Activated T-cell treated with anti-CD3 and anti-CD28 coated beads, Interleukin-2, amount 50 U/mL, for 4 hours (primary cell): ENCODE measurements around the gene CALR3. TPM values are rescaled to one million over a fixed set of nuclear protein-coding genes. Genes with fewer than 3 reads are reported as not detected.
"Not testable (repeated sequence)": the region's sequence is repeated elsewhere in the genome, so short reads cannot be mapped to it uniquely, and the experiment has no call there.

Source experiments
- ATAC-seq, 2 donors: fragments of 200-7000 bp; cut with Tn5 transposase; one replicate each; pipeline ENCODE4 v1.10.0; 2021
- DNase-seq: peaks from one replicate; pipeline ENCODE4 v3.0.0-alpha.2; 2020
- H3K27me3 Mint-ChIP-seq: one replicate; pipeline ENCODE4 v1.8.0; 2021; ENCODE audit warnings: low read depth, mixed read lengths
- H3K36me3 Mint-ChIP-seq: one replicate; pipeline ENCODE4 v1.8.0; 2022; ENCODE audit warnings: mixed read lengths; ENCODE audit not compliant: insufficient read depth
- H3K4me1 Mint-ChIP-seq: one replicate; pipeline ENCODE4 v1.8.0; 2021; ENCODE audit warnings: low read depth, mixed read lengths
- H3K4me3 Mint-ChIP-seq: one replicate; pipeline ENCODE4 v1.8.0; 2021; ENCODE audit warnings: mild to moderate bottlenecking, moderate library complexity, mixed read lengths
- H3K9me3 Mint-ChIP-seq: one replicate; pipeline ENCODE4 v1.8.0; 2021; ENCODE audit warnings: mixed read lengths
- total RNA-seq, 3 donors: library from RNA; stranded (reverse); gene quantifications; one replicate each; pipeline ENCODE4 v1.2.1, GENCODE V29; 2021

Gene CALR3
- total RNA-seq, 3 donors from 2014 or later, result not detected

GRCh38 chr19:16462757-16463250 is 33.2 kb downstream of the CALR3 start:
- ATAC-seq, result no peak
- Mint-ChIP-seq H3K27me3 (no peaks in the 10 kb centered on the region), H3K4me1 (peaks cover 46% of the 10 kb centered on the region)

GRCh38 chr19:16461630-16462051 is 34.3 kb downstream of the CALR3 start:
- peaks cover 5% of the 10 kb centered on the region for H3K36me3 Mint-ChIP-seq
- no peak for ATAC-seq
- no peak overlapping the region for H3K4me3 Mint-ChIP-seq
- peaks cover 52% of the 10 kb centered on the region for H3K4me1 Mint-ChIP-seq
- no peak for DNase-seq
- H3K9me3 Mint-ChIP-seq, result no peaks in the 10 kb centered on the region
- no peaks in the 10 kb centered on the region for H3K27me3 Mint-ChIP-seq

More at GRCh38 chr19:16462757-16463250, 33.2 kb downstream of the CALR3 start:
- DNase-seq, result no peak
- no peaks in the 10 kb centered on the region for H3K9me3 Mint-ChIP-seq
- H3K36me3 Mint-ChIP-seq, result peaks cover 5% of the 10 kb centered on the region
- H3K4me3 Mint-ChIP-seq, result no peak overlapping the region

- DNase-seq, result no peak
- ATAC-seq, result no peak
- Mint-ChIP-seq H3K27me3 (no peaks in the 10 kb centered on the region), H3K4me3 (no peak overlapping the region), H3K9me3 (no peaks in the 10 kb centered on the region), H3K4me1 (peaks cover 59% of the 10 kb centered on the region), H3K36me3 (peaks cover 2% of the 10 kb centered on the region)
These were observed 35.5 kb downstream of the CALR3 start for GRCh38 chr19:16460454-16460853.

- H3K4me1 Mint-ChIP-seq, result peaks cover 58% of the 10 kb centered on the region
- ATAC-seq (no peak), DNase-seq (no peak)
- H3K36me3 Mint-ChIP-seq, result peaks cover 2% of the 10 kb centered on the region
- no peaks in the 10 kb centered on the region for H3K27me3 Mint-ChIP-seq
- no peak overlapping the region for H3K4me3 Mint-ChIP-seq
- H3K9me3 Mint-ChIP-seq, result no peaks in the 10 kb centered on the region
These were observed 36.3 kb downstream of the CALR3 start for GRCh38 chr19:16459680-16460079.

- H3K36me3 Mint-ChIP-seq, result peaks cover 5% of the 10 kb centered on the region
- ATAC-seq, result no peak
- H3K4me3 Mint-ChIP-seq, result no peak overlapping the region
- no peaks in the 10 kb centered on the region for H3K9me3 Mint-ChIP-seq
- no peaks in the 10 kb centered on the region for H3K27me3 Mint-ChIP-seq
- DNase-seq, result no peak
- H3K4me1 Mint-ChIP-seq, result peaks cover 57% of the 10 kb centered on the region
These were observed 37.3 kb downstream of the CALR3 start for GRCh38 chr19:16458391-16459341.

- no peaks in the 10 kb centered on the region for H3K9me3 Mint-ChIP-seq
- no peak for DNase-seq
- no peak overlapping the region for H3K4me3 Mint-ChIP-seq
- no peaks in the 10 kb centered on the region for H3K27me3 Mint-ChIP-seq
- no peak for ATAC-seq
- peaks cover 5% of the 10 kb centered on the region for H3K36me3 Mint-ChIP-seq
- H3K4me1 Mint-ChIP-seq, result peaks cover 50% of the 10 kb centered on the region
These were observed 38.0 kb downstream of the CALR3 start for GRCh38 chr19:16457954-16458331.

GRCh38 chr19:16457195-16457953 is 38.6 kb downstream of the CALR3 start:
- no peaks in the 10 kb centered on the region for H3K27me3 Mint-ChIP-seq
- peak; percentile 12 for DNase-seq
- H3K4me3 Mint-ChIP-seq, result peak overlapping the region; percentile 43
- no peaks in the 10 kb centered on the region for H3K9me3 Mint-ChIP-seq
- ATAC-seq, result peak; percentile 55
- peaks cover 5% of the 10 kb centered on the region for H3K36me3 Mint-ChIP-seq
- H3K4me1 Mint-ChIP-seq, result peaks cover 48% of the 10 kb centered on the region

- Mint-ChIP-seq H3K4me3 (peak overlapping the region; percentile 43), H3K4me1 (peaks cover 48% of the 10 kb centered on the region), H3K36me3 (peaks cover 5% of the 10 kb centered on the region), H3K27me3 (no peaks in the 10 kb centered on the region), H3K9me3 (no peaks in the 10 kb centered on the region)
- no peak for DNase-seq
- peak in 1 of 2 donors; percentile 12 for ATAC-seq
These were observed 39.2 kb downstream of the CALR3 start for GRCh38 chr19:16456652-16457194.

GRCh38 chr19:16455489-16455888 is 40.5 kb downstream of the CALR3 start:
- no peak for ATAC-seq
- no peaks in the 10 kb centered on the region for H3K27me3 Mint-ChIP-seq
- H3K4me1 Mint-ChIP-seq, result peaks cover 51% of the 10 kb centered on the region
- peaks cover 5% of the 10 kb centered on the region for H3K36me3 Mint-ChIP-seq
- no peaks in the 10 kb centered on the region for H3K9me3 Mint-ChIP-seq
- DNase-seq, result no peak
- H3K4me3 Mint-ChIP-seq, result no peak overlapping the region

- DNase-seq, result no peak
- peaks cover 10% of the 10 kb centered on the region for H3K36me3 Mint-ChIP-seq
- no peak overlapping the region for H3K4me3 Mint-ChIP-seq
- H3K27me3 Mint-ChIP-seq, result no peaks in the 10 kb centered on the region
- ATAC-seq, result no peak
- H3K9me3 Mint-ChIP-seq, result peaks cover 4% of the 10 kb centered on the region
- H3K4me1 Mint-ChIP-seq, result peaks cover 51% of the 10 kb centered on the region
These were observed 41.5 kb downstream of the CALR3 start for GRCh38 chr19:16454351-16454918.

- H3K9me3 Mint-ChIP-seq, result peaks cover 4% of the 10 kb centered on the region
- no peak overlapping the region for H3K4me3 Mint-ChIP-seq
- H3K27me3 Mint-ChIP-seq, result no peaks in the 10 kb centered on the region
- H3K4me1 Mint-ChIP-seq, result peaks cover 50% of the 10 kb centered on the region
- no peak for DNase-seq
- no peak for ATAC-seq
- peaks cover 11% of the 10 kb centered on the region for H3K36me3 Mint-ChIP-seq
These were observed 43.6 kb downstream of the CALR3 start for GRCh38 chr19:16452325-16452724.

- DNase-seq (no peak), ATAC-seq (peak; percentile 70 to 87)
- peak overlapping the region; percentile 19 for H3K4me3 Mint-ChIP-seq
- no peaks in the 10 kb centered on the region for H3K27me3 Mint-ChIP-seq
- H3K9me3 Mint-ChIP-seq, result peaks cover 4% of the 10 kb centered on the region
- peaks cover 60% of the 10 kb centered on the region for H3K4me1 Mint-ChIP-seq
- H3K36me3 Mint-ChIP-seq, result peaks cover 10% of the 10 kb centered on the region
These were observed 46.5 kb downstream of the CALR3 start for GRCh38 chr19:16449330-16449961.

- H3K27me3 Mint-ChIP-seq, ATAC-seq, H3K9me3 Mint-ChIP-seq, H3K36me3 Mint-ChIP-seq, DNase-seq: not testable (repeated sequence)
- Mint-ChIP-seq H3K4me1 (peaks cover 62% of the 10 kb centered on the region), H3K4me3 (peak overlapping the region; percentile 52)
These were observed 47.1 kb downstream of the CALR3 start for GRCh38 chr19:16448872-16449271.
